Activated CD8-positive, alpha-beta memory T cell treated with anti-CD3 and anti-CD28 coated beads, Interleukin-2, amount 50 U/mL, for 24 hours (primary cell): Measurements from ENCODE around the gene MZT2A.
A peak's percentile ranks its signal among the peaks of the same experiment; 100 is the strongest.
"Not testable (repeated sequence)": the region's sequence is repeated elsewhere in the genome, so short reads cannot be mapped to it uniquely, and the experiment has no call there.

Source experiments
- DNase-seq: peaks from one replicate; pipeline ENCODE4 v3.0.0-alpha.2; 2020; ENCODE audit errors: extremely low read depth

MZT2A gene

DNA sequence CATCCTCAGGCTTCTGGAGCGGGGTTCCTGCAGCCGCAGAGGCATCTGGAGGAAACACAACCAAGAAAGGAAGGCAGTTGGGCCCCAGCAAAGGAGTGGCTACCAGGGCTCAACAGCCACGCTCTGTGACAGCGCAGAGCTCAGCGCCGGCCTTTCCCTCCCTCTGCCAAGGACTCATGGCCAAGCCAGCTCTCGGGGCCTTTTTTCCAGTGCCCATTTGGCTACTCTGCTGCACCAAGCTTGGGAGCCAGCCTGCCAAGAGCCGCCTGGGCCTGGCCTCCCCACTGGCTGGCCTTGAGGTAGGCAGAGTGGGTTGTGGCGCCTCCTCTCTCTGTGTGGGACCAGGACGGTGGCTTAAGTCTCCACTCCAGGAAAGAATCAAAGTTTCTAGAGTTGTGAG lies 28.3 kb upstream of the MZT2A start:
- DNase-seq, result no peak

DNA sequence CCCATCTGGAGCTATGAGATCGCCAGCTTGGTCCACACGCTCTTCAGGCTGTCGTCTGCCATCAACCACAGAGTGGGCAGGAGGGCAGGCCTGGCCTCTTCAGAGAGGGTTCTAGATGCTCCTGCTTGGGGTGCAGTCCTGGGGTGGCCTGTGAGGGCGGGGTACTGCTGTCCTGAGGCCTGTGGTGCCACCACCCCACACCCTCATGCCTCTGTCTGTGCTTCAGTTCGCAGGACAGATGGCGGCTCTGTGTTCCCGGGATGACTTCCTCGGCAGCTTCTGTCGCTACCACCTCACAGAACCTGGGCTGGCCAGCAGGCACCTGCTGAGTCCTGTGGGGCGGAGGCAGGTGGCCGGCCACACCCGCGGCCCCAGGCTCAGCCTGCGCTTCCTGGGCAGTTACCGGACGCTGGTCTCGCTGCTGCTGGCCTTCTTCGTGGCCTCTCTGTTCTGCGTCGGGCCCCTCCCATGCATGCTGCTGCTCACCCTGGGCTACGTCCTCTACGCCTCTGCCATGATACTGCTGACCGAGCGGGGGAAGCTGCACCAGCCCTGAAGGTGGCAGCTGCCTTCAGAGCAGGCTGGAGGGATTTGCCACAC lies 27.8 kb upstream of the MZT2A start:
- not testable (repeated sequence) for DNase-seq

DNA sequence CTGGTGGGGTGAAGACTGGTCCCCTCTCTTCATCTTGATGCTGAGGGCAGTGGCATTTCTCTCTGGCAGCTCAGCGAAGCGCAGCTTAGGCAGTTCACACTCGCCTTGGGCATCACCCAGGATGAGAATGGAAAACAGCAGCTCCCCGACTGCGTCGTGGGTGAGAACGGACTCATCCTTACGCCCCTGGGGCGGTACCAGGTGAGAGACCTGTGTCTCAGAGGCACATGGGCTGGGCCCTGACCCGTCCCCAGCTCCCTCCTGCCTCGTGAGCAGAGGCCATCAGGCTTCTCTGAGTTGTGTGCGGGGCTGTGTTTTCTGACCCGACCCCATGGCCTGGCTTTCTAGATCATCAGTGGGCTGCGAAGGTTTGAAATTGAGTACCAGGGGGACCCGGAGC lies 27.3 kb upstream of the MZT2A start:
- no peak for DNase-seq

DNA sequence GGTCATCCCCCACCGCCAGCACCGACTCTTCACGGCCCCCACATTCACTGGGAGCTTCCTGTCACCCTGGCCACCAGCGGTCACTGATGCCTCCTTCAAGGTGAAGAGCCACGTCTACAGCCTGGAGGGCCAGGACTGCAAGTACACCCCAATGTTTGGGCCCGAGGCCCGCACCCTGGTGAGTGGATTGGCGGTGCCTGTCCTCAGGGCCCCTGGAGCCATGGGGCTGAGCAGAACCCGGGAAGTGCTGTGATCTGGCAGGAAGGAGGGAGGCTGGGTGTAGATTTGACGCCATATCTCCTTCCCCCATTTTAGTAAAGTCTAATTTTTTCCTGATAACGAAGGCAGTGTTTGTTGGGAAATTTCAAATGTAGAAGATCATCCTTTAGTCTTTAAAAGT lies 26.3 kb upstream of the MZT2A start:
- not testable (repeated sequence) for DNase-seq

DNA sequence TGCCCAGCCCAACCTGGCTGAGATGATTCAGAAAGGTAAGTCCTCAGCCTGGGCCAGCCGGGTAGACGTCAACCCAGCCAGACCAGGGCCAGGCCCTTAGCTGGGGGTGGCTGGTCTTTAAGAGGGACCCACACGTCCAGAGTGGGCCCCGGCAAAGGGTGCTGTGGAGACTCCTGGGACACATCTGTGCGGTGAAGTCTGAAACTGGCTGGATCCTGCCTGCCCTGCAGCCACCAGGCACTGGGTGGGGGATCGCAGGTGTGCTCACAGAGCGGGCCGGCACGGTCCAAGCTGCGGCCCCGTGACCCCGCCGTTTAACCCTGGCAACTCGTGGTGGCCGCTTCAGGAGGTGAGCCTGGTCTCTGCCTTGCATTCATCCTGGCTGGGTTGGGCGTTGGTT lies 25.7 kb upstream of the MZT2A start:
- not testable (repeated sequence) for DNase-seq

DNA sequence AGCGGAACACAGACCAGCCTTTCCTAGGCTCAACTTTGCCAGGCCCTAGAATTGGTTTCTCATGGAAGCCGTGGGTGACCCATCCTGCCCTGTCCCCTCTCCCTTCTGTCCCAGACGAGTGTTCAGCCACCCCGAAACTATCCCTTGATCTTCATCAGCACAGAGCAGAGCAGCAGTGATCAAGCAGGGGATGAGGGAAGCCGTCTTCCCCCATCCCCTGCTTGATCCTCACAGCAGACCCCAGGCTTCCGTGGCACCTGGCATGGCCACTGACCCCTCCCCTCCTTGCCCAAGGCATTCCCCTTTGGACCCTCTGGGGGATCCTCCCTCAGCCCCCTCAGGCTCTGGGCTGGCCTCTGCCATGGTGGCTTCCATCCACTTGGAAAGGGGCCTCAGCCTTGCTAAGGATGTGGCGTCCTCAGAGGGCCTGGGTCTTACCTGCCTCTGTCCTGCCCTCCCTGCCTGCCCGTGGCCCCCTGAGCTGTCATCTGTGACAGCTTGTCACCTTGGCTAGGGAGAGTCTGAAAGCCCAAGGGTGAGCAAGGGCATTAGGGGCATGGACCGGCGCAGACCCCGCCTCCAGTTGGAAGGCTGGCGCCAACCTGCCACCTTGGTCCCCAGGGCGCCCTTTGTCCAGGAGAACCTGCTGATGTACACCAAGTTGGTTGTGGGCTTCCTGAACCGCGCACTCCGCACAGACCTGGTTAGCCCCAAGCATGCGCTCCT lies 25.1 kb upstream of the MZT2A start:
- no peak for DNase-seq

DNA sequence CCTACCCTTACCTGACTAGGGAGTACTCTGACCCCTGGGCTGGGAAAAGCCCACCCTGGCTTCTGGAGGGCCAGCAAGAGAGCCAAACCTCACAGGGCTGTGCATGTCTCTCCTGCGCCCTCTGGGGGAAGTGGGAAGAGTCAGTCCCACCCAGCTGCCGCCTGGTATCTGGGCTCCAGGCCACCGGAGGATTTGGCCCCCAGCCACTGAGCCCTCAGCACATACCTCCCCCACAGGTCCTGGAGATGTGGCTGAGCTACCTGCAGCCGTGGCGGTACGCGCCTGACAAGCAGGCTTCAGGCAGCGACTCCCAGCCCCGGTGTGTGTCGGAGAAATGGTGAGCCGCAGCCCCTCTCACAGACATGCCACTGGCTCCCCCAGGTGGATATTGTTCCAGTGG lies 24.4 kb upstream of the MZT2A start:
- DNase-seq, result not testable (repeated sequence)

DNA sequence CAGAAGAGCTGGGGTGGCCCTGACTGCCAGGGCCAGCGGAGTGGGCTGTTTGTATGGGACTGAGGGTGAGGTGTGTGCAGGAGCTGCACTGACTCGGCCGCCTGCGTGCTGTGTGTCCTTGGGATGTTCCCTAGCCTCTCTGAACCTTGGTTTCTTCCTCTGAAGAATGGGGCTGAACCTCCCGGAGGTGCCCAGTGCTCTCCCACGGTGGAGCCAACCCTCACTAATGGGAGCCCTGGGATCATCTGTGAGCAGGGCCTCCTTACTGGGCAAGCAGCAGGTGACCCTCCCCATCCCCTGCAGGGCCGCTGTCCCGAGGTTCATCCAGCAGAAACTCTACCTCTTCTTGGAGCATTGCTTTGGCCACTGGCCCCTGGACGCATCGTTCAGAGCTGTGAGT lies 23.8 kb upstream of the MZT2A start:
- no peak for DNase-seq

DNA sequence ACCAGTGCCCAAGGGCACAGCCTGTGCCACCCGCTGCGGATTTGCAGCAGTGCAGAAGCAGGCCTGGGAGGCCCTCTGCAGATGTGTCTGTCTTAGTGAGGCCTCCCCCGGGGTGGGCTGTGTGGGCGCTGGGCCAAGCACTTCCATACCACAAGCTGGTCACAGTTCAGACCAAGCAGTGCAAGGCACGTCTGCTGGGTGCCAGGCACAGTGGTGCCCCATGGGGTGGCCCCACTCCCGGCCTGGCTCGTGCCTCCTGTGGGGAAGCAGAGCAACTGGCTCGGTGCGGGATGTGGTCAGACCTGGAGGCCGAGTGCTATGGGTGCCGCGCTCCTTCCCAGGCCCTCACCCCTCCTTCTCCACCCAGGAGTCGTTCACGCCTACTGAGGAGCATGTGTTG lies 23.0 kb upstream of the MZT2A start:
- not testable (repeated sequence) for DNase-seq

DNA sequence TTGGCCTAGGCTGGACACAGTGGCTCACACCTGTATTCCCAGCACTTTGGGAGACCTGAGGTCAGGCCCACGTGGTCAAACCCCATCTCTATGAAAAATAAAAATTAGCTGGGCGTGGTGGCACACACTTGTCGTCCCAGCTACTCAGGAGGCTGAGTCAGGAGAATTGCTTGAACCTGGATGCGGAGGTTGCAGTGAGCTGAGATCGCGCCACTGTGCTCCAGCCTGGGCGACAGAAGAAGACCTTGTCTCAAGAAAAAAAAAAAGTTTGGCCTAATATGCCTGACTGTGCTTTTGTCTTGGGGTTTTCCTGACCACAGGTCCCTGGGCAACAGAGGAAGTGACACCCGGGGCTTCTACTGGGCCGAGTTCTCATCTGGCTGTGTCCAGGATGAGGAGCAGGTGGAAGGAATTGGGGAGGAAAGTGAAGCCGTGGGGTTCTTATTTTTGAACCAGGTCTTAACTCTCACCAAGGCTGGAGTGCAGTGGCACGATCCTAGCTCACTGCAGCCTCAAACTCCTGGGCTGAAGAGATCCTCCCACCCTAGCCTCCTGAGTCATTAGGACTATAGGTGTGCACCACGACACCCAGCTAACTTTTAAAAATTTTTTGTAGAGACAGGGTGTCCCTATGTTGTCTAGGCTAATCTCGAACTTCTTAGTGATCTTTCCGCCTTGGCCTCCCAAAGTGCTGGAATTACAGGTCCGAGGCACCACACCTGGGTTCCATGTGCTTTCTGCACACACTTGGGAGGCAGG lies 22.4 kb upstream of the MZT2A start:
- not testable (repeated sequence) for DNase-seq

DNA sequence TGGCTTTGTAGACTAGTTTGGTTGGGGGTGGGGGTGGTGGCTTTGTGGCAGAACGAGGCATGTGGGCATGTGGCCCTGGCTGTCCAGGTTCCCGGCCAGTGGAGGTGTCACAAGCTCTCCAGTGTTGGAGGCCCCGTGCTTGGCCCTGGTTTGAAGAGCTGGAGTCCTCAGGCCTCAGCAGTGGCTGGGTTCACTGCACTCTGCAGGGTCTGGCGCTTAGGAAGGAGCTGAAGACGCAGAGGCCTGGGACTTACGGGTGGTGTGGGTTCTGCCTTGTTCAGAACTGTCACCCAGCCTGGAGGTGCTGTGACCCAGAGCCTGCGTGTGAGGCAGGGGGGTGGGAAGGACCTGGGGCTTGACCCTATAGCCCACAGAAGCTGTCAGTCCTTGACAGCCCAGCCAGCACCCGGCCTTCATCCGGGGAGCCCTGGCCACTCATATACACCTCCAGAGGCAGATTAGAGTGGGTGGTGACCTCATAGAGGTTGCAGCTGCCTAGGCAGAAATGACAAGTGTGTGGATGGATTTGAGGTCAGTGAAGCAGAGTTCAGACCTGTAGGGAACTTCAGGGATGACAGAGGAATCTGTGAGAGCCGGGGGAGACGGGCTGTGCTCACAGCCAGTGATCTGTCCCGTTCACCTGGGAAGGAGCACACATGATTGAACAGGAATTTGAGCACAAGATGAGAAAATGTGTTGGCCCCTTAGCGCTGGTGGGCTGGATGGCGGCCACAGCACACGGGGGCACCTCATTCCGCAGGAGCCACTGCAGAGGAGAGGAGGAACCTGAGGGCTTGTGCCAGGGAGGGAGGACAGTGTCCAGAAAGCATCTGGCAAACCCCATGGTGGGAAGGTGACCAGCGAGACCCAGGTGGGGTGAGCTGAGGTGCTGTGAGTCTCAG lies 20.0 kb upstream of the MZT2A start:
- DNase-seq, result not testable (repeated sequence)

DNA sequence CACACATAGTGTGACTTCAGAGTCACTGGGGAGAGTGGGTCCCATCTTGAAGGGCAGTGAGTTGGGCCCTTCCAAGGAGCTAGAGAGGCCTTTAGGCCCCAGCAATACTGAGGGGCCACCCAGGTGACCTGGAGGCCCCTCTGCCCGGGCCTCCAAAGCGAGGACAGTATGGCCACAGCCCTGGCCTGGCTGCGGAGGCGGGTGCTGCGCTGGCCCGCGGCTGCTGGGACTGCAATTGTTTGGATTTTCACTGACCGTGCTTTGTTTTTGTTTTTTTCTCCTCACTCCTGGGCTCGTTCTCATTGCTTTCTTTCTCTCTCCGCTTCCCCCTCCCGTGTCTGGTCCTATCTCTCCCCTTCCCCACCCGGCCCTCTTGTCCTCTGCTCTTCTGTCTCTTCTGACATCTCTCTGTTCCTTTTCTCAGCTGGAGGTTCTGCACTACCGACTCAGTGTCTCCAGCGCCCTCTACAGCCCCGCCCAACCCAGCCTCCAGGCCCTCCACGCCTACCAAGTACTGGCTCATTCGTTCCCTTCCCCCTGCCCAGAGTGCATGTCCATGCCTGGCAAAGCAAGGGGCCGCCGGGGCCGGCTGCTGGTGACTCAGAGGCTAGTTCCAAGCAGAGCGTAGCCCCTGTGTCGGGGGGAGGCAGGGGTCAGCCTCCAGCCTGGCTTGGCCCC lies 19.2 kb upstream of the MZT2A start:
- not testable (repeated sequence) for DNase-seq

DNA sequence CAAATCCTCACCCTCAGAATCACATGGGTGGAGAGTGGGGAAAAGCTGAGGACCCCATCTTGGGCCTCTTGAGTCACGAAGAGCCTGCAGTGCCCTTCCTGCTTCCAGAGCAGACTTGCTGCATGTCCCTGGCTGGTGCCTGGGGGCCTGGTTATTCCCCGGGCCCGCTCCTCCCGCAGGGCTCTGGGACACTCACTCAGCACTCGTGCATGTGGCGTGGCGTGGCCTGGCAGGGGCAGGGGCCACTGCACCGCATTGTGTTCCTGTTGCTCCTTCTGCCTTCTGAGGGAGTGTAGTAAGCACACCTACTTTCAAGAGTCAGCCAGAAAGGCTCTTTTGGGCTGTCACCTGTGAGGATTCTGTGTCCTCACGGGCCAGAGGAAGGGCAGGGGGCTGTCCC lies 17.4 kb upstream of the MZT2A start:
- DNase-seq, result no peak

DNA sequence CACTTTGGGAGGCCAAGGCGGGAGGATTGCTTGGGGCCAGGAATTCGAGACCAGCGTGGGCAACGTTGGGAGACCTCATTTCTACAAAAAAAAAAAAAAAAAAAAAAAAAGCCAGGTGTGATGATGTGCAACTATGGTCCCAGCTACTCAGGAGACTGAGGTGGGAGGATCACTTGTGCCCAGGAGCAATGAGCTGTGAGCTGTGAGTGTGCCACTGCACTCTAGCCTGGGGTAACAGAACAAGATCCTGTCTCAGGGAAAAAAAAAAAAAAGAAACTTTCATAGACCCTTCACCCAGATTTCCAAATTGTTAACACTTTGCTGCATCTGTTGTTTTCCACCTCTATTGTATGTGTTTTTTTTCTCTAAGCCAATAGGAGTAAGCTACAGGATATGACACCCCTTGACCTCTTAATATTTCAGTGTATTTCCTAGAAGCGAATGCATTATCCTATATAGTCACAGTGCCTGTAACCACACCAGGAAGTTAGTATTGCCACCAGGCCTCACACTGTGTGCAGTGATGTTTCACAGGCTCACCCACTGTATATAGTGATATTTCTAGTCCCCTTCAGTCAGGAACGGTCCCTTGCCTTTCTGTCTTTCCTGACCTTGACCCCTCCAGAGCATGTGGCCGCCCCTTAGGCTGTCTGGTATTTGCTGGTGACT lies 12.0 kb upstream of the MZT2A start:
- DNase-seq, result not testable (repeated sequence)

DNA sequence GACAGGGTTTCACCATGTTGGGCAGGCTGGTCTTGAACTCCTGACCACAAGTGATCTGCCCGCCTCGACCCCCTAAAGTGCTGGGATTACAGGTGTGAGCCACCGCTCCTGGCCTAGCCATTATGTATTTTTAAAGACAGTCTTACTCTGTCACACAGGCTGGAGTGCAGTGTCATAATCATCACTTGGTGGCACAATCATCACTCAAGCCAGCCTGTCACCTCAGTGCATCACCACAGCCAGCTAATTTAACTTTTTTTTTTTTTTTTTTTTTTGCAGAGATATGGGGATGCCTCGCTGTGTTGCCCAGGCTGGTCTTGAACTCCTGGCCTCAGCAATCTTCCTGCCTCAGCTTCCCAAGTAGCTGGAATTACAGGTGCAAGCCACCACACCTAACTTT lies 11.4 kb upstream of the MZT2A start:
- DNase-seq, result not testable (repeated sequence)

DNA sequence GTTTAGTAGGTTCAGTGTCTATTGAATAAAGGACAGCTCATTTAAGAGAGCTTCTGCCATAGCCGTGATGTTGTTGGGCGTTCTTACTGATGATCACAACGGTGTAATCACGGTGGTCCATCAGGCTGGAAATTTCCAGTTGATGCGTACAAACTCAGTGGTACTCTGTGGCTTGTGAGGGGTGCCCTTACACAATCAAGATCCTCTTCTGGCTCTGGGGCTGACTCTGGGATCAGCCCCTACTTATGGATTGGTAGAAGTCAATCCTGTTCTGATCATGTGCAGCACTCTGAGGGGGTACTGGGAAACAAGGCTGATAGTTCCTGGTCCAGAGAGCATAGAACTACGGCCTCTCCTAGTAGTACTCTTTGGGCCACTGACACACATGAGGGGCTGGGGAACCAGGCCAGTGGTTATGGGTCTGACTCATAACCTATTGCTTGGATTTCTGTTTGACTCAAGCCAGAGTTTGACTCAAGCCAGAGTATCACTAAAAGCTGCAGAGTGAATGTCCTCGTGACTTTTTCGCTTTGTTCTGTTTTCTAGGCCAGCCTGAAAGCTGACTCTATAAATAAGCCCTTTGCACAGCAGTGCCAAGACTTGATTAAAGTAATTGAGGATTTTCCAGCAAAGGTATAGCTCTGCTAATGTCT lies 6.2 kb upstream of the MZT2A start:
- not testable (repeated sequence) for DNase-seq

DNA sequence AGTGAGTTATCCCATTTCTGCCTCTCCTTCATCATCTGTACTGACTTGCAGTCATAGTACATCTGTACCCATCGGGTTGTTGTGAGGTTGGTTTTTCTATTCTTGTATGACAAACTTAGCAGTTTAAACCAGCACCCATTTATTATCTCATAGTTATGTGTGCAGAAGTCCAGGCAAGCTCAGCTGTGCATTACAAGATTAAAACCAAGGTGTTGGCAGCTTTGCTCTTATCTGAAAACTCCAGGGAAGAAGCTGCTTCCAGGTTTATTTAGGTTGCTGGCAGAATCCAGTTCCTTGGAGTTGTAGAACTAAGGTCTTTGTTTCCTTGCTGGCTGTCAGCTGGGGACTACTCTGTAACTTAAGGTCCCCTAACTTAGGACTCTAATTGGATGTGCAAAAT lies 3.3 kb upstream of the MZT2A start:
- DNase-seq, result not testable (repeated sequence)

DNA sequence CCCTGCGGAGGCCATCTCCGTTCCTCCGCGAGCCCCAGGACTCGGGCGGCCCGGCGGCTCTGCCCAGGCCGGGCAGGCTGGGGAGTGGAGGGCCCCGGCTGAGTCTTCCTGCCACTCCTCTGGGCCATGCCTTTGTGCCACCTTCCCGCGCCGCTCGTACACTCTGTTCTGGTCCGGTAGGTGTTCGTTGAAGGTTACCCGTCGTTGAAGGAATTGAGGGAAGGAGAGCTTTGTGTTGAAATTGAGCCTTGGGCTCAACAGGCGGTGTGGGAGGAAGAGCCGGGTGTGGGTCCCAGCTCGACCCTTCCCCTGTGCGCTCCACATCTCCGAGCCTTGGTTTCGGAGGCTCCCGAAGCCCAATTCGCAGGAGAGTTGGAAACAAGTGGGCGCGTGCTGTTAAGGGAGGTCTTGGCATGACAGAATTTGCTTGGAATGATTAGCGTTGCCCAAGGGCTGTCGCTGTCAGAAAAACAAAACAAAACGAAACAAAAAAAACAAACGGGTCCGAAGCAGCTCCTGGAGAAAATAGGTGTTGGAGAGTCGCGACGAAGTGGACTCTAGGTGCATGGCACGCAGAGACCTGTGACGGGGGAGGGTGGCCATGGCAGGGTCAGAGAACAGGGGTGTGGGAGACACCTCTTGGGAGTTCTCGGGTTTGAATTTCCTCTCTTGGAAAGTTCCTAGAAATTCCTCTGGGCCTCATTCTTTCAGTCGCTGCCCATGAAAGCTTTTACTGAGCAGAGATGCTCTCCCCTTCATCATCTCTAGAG lies 1.2 kb upstream of the MZT2A start:
- DNase-seq, result no peak

DNA sequence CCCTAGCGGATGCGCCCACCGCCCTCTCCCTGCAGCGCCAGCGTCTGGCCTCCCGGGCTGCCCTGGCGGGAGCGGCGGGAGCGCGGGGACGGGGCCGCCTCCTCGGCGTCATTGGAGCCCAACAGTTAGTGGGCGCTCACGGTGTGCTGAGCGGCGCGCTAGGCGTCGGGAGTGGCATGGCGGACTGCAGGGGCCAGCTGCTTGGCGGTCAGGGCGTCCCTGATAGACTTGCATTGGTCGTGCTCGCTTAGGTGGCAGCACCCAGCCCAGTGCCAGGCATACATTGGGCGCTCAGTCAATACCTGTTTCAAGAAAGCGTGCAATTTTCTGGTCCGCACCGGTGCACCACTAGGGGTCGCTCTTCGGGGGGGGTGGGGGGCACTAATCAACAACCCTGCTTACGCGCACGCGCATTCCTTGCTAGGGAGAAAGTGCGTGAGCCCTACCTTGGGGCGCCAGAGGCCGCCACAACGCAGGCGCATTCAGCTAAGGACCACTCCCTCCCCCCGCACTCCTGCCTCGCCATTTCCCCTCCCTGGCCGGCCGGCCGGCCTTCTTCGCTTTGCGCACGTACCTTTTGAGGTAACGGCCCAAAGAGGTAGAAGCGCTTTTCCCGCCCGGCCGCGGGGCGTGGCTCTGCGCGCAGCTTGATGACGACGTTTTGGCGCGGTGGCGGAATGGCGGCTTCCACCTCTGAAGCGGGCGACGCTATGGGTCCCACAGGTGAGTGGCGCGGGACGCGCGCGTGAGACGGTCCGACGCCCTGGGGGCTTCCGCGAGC lies 411 bp upstream of the MZT2A start:
- DNase-seq, result peak; percentile 88
